HG03442 (cell line): ENCODE results near the gene CRTC3.

Experiments used
- ATAC-seq: cut with Tn5 transposase; IDR thresholded peaks from one replicate; pipeline ENCODE4 v1.9.1; 2021; ENCODE audit warnings: mild to moderate bottlenecking, moderate library complexity; ENCODE audit not compliant: unreplicated experiment

The CRTC3 gene

DNA sequence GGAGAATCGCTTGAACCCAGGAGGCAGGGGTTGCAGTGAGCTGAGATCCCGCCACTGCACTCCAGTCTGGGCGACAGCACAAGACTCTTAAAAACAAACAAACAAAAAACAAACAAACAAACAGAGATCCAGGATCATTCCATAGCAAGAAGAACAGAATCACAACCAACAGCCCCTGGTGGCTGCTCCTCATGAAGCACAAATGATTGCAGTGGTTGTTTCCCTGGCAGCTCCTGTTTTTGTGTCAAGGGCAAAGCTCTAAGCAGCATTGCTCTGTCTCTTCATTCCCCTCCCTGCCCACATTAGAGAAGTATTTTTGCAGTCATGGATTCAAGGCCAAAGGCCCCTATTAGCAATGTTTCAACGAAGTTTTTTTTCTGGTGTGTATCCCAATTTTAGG lies 161.6 kb downstream of the CRTC3 start:
- ATAC-seq: no peak

DNA sequence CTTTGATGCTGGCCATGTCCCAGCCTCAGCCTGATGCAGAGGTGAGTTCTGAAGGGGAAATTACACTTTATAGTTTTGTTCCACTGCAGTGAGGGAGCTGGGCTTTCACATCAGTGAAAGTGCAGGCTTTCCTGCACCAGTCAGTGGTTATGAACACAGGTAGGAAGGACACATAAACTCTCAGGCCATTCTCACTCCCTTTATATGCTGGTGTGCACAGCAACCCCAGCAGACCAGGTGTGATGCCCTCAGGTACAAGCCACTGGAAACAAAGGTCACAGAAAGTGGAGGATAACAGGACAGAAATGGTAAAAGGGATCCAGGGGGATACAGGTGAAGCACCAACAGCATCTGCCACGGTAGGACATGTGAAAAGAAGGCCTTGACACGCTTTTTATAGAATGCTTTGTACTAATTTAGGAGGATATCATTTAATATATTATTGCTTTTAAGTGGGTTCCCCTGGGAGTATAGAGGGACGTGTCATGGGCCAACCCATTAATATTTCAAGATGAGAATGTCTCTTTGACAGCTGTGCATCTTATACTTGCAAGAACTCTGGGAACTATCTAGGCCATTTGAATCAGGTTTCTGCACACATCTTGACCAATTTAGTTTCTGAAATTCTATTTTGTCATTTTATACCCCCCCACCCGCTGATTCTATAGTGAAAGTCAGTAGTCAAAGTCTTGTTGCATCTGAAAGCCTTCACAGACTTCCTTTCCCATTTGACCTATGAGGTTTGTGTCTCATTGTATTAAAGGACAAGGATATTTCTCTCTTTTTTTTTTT lies 162.5 kb downstream of the CRTC3 start:
- peak; percentile 65 for ATAC-seq
